Stimulated activated CD4-positive, alpha-beta T cell treated with anti-CD3 and anti-CD28 coated beads, Interleukin-12 subunit alpha, Interleukin-12 subunit beta, amount 100 ng/mL, for 4 hours (primary cell): ENCODE data around the gene NGFR.

Experiments
- DNase-seq: peaks from one replicate; pipeline ENCODE4 v3.0.0-alpha.2; 2020

The NGFR gene

GRCh38 chr17:49494986-49495841 lies at the start of gene NGFR:
Gene NGFR, plus strand, starts transcription at chr17:49495293. Its CDS starts 125 bp downstream, at chr17:49495418.
- peak; percentile 51 for DNase-seq

DNA sequence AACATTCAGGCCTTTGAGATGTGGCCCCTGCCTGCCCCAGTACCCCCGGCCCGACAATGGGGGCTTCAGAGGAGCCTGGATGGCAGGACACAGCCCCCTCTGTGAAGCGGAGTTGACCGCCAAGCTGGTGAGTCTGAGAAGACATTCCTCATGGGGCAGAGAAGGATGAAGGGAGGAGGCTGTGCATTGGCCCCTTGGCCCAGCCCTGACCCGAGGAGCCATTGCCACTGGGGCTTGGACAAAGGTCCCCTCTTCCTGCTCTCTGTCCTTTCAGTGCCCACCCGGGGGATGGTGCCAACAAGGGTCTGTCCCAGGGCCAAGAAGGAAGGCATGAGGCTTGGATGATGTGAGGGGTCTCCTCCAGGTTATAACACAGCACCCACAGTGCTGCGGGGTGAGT lies 49.5 kb upstream of the NGFR start:
- no peak for DNase-seq

DNA sequence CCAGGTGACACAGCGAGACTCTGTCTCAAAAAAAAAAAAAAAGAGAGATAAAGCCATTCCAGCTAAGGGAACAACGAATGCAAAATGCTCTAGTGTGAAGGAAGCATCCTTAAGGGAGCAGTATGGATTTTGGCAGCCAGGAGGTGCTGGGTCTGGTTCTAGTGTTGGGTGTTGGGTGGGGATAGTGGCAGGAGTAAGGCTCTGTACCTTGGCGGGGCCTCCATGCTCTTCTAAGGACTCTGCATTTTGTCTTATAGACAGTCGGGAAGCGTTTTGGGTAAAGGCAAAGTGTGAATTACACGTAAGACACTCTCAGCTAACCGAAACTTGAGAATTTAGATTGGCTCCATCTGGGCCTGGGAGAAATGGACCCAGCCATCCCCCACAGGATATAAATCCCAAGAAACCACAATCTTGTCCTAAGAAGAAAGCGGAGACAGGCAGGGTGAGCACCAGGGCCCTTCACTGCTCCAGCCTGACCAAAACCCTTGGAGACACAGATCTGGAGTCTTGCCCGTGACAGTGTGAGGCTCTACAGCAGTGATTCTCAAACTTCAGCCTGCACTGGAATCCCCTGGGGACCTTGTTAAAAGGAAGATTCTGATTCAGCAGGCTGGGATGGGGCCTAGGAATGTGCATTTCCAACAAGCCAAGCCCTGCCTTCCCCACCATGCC lies 47.3 kb upstream of the NGFR start:
- DNase-seq, result no peak

DNA sequence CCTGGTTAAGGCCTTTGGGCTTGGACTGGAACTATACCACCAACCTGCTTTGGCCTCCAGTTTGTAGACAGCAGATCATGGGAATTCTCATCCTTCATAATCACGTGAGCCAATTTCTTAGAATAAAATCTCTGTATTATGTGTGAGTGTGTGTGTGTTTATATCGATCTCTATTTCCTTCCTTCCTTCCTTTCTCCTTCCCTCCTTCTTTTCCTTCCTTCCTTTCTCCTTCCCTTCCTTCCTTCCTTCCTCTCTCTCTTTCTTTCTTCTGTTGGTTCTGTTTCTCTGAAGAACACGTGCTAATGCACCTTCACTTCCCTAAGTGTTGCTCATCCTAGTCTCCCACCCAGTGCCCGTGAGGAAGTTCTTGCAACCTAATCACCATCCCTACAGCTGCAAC lies 44.9 kb upstream of the NGFR start:
- no peak for DNase-seq

DNA sequence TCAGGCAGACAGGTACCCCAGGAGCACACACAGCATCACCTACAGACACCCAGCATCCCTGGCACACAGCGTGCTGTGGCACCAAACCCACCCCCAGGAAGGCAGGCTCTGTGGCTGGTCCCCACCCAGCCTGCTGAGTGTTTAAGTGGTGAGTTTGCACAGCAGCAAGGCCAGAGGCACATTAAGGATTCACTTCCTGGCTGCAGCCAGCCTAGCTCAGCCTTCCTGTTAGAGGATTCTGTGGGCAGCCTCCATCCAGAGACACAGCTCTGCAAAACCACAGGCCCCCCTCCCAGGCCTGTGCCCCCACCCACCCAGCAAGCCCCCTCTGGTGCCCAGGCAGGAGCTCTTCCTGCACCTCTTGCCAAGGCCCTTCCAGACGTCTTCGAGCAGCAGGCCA lies 44.4 kb upstream of the NGFR start:
- DNase-seq, result no peak

- DNase-seq, result no peak
Measured at GRCh38 chr17:49452201-49452600, 42.9 kb upstream of the NGFR start.

GRCh38 chr17:49452661-49453060 lies 42.4 kb upstream of the NGFR start:
- no peak for DNase-seq

DNA sequence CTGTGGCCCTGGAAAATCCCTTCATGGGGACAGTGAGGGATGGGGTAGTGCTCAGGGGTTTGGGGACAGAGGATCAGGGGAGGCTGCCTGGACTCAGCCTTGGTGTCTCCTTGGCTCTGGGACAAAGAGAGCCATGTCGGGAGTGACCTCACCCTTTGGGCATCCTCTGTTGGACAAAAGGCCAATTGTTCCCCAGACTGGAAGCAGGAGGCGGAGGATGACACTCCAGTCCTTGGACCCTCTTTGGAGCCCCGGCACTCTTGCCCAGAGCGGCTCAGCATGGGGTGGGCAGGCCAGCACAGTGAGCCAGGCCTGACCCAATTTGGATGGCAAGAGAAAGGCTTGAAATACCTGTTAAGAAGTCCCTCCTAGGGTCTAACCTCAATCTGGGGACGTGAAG lies 41.0 kb upstream of the NGFR start:
- DNase-seq, result no peak

DNA sequence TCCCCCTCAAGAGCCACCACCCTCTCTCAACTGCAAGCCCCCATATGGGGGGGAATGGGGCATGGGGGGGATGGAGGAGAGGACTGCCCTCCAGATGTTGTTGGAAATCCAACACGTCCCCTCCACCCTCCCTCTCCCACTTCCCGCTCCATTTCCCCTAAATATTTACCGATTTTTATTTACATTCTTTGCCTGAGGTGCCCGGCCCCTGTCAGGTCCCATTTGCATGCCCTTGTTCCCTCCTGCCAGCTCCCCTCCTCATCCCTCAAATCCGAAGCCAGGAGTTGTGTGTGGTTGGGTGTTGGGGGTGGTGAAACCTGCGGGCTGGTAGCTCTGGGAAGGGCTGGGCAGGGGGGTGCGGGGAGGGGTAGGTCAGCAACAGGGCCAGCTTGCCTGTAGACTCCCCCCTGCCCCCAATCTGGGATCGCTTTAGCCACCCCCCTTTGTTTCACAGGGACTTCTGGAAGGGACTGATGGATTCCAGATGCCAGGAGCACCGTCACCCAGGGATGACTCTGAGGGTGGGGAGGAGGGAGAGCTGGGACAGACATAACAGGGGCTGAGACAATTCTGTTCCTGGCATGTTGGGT lies 39.7 kb upstream of the NGFR start:
- no peak for DNase-seq

DNA sequence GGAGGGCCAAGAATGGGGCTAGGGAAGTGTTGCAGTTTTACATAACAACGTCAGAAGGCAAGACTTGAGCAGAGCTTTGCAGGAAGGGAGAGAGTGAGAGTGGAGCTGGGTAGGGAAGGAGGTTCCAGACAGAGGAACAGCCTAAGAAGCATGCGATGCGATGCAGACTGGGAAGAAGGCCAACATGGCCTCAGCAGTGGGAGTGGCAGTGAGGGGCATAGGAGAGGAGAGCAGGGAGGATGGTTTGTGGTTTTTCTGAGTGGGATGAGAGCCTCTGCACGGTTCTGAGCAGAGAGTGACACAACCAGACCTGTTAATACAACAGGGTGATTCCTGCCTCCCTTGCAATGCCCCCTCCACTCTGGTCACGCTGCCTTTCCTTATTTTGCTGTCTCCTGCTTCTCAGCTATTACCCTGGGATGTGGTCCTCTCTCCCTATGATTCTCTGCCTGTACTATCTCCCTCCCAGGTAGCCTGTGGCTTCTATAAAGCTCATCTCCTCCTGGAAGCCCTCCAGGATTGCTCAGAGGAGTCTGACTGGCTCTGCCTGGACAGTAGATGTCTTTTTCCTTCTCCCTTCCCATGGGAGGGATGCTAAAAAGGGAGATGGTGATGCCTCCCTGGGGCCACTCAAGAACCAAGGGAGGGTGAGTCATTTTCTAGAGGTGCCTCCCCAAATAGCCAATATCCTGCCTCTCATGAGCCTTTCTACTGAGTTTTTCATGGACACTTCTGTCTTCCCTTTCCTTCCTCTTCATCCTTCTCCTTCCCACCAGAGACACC lies 38.7 kb upstream of the NGFR start:
- DNase-seq, result no peak

GRCh38 chr17:49457564-49458535 lies 37.2 kb upstream of the NGFR start:
- DNase-seq, result no peak

DNA sequence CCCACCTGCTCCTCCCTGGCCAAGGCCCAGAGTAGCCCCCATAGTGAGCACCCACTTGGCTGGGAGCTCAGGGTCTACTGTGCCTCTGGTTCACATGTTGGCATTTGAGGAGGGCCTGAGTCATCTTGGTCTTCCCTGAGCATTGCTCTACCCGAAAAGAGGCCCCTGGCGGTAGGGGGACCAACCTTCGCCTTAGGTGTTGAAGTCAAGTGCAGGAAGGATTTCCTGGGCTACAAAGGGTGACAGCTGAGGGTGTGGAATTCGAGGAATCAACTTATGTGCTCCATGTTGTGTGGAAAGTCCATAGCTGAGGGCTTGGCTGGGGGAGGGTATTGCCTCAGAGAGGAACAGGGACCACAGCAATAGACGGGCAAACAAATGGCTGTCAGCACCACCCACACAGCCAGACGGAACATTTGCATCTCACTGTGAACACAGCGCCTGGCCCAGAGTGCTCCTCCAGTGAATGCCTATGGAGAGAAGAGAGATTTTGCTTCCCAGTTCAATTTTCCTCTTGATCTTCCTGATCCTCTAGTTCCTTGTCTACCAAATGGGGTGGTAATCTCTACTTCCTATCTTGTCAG lies 35.6 kb upstream of the NGFR start:
- DNase-seq, result no peak

DNA sequence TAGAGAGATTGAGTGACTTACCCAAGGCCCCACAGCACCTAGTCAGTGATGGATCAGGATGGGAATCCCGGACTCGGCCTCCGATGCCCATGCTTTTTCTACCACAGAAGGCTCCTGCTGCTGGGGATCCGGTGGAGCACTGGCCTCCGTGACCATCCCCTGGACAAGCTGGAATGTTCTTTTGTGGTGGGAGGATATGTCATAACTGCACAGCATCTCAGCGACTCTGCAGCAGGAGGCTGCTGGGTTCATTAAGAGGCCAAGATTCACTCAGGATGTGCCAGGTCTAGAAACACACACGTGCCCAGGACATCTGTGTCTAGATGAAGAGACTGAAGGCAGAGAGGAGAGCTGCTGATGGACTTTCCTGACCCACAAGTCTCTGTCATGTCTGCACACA lies 34.7 kb upstream of the NGFR start:
- no peak for DNase-seq

DNA sequence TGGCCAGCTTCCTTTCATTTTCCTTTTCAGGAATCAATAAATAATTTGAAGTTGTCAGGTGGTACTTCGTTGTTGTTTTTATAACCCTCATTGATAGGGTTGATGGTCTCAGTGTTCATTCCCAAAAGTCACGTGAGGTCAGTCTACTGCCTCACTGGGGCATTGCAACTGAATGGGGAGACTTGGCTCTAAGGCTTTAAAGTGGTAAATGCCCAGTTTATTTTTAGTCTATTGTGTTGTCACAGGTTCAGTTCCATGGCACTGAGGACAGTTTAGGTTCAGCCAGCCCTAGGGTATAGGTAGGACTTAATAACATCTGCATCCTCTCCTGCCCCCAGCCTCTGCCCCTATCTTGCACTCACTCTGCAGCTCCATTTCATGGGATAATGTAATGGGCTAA lies 33.5 kb upstream of the NGFR start:
- no peak for DNase-seq

- no peak for DNase-seq
Measured at GRCh38 chr17:49464049-49464448, 31.0 kb upstream of the NGFR start.

GRCh38 chr17:49465331-49465903 lies 29.7 kb upstream of the NGFR start:
- no peak for DNase-seq

DNA sequence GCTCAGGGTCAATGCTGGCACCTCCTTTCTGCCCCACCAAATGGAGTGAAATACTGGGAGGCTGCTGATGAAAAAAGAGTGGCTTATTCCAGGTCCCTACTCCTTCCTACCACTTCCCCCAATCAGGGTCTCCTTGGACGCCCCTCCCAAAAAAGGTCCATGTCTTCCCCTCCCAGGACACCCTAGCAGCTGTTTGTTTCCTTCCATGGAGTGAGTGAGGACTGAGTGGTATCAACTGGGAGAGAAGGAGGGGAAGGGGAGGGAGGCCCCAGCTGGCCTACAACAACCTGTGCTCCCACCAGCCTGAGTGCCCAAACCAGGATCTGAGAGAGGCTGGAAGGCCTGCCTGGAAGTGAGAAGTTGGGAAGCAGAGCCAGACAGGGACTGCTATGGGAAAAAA lies 28.7 kb upstream of the NGFR start:
- DNase-seq, result no peak

- DNase-seq, result no peak
Measured at GRCh38 chr17:49467175-49467574, 27.9 kb upstream of the NGFR start.

DNA sequence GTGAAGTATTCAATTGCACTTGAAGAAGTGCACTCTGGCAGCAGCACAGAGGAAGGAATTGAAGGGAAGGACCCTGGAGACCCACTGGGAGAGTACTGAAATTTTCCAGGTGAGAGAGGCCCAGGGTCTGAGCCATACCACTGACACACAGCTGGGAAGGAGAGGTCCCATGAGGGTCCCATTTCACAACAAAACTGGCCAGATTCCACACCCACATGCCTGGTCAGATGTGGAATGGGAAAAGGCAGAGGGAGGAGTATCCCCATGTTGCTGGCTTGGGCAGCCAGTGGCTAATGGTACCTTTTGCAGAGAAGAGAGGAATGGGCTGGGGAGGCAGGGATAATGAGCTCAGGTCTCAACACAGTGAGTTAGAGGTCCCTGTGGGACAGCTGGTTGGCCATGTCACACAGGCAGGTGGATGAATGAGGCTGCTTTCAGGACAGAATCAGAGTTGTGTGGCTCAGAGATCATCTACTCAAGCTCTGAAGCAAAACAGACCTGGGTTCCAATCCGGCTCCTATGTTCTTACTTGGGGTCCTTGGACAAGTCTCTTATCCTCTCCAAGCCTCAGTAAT lies 26.2 kb upstream of the NGFR start:
- DNase-seq, result no peak

DNA sequence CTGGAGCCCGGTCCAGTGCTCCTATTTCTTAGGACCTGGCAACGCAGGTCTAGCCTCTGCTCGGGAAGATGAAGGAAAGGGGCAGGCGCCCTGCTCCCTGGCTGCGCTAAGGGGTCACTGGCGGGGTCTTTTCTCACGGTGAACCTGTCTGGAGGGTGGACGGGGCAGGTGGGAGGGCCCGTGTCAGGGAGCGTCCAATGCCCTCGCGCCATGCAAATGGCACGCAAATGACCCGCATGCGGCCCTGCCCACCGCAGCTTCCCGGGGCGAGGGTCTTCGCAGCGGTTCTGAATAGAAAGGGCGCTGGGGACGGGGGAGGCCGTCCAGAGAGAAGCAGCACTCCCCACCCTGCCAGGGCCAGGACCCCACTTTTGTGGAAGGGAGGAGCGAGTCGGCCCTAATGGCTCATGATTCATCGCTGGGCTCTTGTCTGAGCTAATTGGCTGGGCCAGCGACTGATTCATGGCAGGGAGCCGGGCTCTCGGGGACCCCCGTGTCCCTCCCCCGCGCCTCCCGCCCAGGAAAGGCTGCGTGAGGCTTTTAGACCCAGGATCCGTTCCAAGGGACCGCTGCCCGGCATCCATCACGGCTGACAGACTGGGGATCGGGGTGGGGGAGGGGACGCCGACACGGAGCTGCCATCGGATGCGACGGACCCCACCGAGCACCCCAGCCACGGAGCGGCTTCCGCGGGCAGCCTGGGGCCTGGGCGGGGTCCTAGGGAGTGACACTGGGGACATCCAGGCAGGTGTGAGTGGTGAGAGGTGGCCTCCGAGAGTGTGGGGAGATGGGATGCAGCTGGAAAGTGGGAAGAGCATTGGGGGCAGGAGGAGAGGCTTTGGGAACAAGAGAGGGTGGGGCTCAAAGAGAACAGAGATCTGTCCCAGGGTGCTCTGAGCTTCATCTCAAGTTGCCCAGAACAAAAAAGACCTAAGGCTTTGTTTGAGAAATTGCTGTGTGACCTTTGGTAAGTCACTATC lies 25.0 kb upstream of the NGFR start:
- DNase-seq, result no peak
